H1 (cell line): Measurements from ENCODE around the gene PRICKLE1. TPM values are rescaled to one million over a fixed set of nuclear protein-coding genes. Genes with fewer than 3 reads are reported as not detected.

Experiments
- CHD2 ChIP-seq: IDR thresholded peaks from 2 replicates; pipeline ENCODE4 v1.6.1; 2012; ENCODE audit warnings: low read length, improper control_type of control experiment
- HDAC6 ChIP-seq: IDR thresholded peaks from one replicate; pipeline ENCODE4 v1.7.1; 2012; ENCODE audit warnings: low read depth, mild to moderate bottlenecking, inconsistent platforms, low read length, moderate library complexity
- JUN ChIP-seq: IDR thresholded peaks from 2 replicates; pipeline ENCODE4 v1.6.1; 2011; ENCODE audit warnings: low read depth, mild to moderate bottlenecking, improper control_type of control experiment, low read length
- PHF8 ChIP-seq: fragments of 200-600 bp; sonication (generic); conservative IDR thresholded peaks from 2 replicates; pipeline ENCODE4 v1.7.1; 2012; ENCODE audit warnings: low read depth, mild to moderate bottlenecking, inconsistent platforms, low read length, moderate library complexity
- RFX5 ChIP-seq: IDR thresholded peaks from 2 replicates; pipeline ENCODE4 v1.6.1; 2011; ENCODE audit warnings: low read depth, low read length, improper control_type of control experiment, borderline replicate concordance
- SAP30 ChIP-seq: fragments of 300-600 bp; sonication (generic); IDR thresholded peaks from 2 replicates; pipeline ENCODE4 v1.7.1; 2012; ENCODE audit warnings: low read length, moderate library complexity, mild to moderate bottlenecking, inconsistent platforms; ENCODE audit not compliant: insufficient read depth, insufficient replicate concordance
- SRF ChIP-seq: IDR thresholded peaks from 2 replicates; pipeline ENCODE4 v1.6.1; 2011; ENCODE audit warnings: mild to moderate bottlenecking, low read depth, low read length, moderate library complexity
- polyA plus RNA-seq, 7 experiments: library from polyadenylated mRNA; depleted of rRNA in 3 of 7; stranded (reverse) in 5 of 7; unstranded in 2 of 7; fragments of >200 nt in 5 of 7; fragments of 200-250 nt in 2 of 7; gene quantifications; 1 replicate in 5 of 7; 2 replicates in 1 of 7; 4 replicates in 1 of 7; pipeline versions ENCODE4 v1.2.1 to v1.2.3, GENCODE V29; 2011 to 2013; ENCODE audit warnings: missing spikeins in 2 of 7, mixed read lengths in 2 of 7
- total RNA-seq: library from RNA; stranded (reverse); fragmentation: NEBNext Ultra II Directional; extraction: Animal tissue kit (Norgen Biotek cat#: 25700); gene quantifications from 2 replicates; pipeline ENCODE4 v1.2.1, GENCODE V29; 2021

The PRICKLE1 gene
- total and polyA plus RNA-seq, 2 of the 8 experiments (the other 6 are each of a cell fraction or from before 2014, with no cell fraction given) = 14.0 to 22.4 TPM

GRCh38 chr12:42605685-42606084, 16.1 kb upstream of the PRICKLE1 start (continued):
- TF ChIP-seq RFX5 (no peak), CHD2 (no peak), PHF8 (no peak), SRF (no peak), SAP30 (no peak), HDAC6 (no peak), JUN (no peak)
